ENCODE measurements around the gene MATK. TPM values are rescaled to one million over a fixed set of nuclear protein-coding genes. Genes with fewer than 3 reads are reported as not detected.

The MATK gene
- total and polyA plus RNA-seq, 5 donors, result 0.36 to 1.8 (median 0.85) TPM

GRCh38 chr19:3803114-3803888 is 17.1 kb upstream of the MATK start:
- H3K27me3 ChIP-seq (ENCODE audit: control insufficient read depth, insufficient read depth), result no peaks in the 10 kb centered on the region
- no peak overlapping the region for H3K4me3 ChIP-seq (ENCODE audit: low read length)
- intact Hi-C loops (cut with DNase I), result no loop called here
- peak in 1 of 3 donors; percentile 42 for DNase-seq
- no peak for ATAC-seq
- no peaks in the 10 kb centered on the region for H3K9me3 ChIP-seq (ENCODE audit: control insufficient read depth, low read length)
- no peak overlapping the region for H3K27ac ChIP-seq (ENCODE audit: low read length)
- no peaks in the 10 kb centered on the region for H3K4me1 ChIP-seq (ENCODE audit: control insufficient read depth, insufficient read depth, low read length)
- WGBS, result 78% methylated on average over 24 of the region's 24 CpGs

- H3K4me3 ChIP-seq (ENCODE audit: low read length), result no peak overlapping the region
- H3K27me3 ChIP-seq (ENCODE audit: control insufficient read depth, insufficient read depth), result no peaks in the 10 kb centered on the region
- no peak overlapping the region for H3K27ac ChIP-seq (ENCODE audit: low read length)
- peak in 2 of 3 donors; percentile 42 to 77 for DNase-seq
- no peaks in the 10 kb centered on the region for H3K4me1 ChIP-seq (ENCODE audit: control insufficient read depth, insufficient read depth, low read length)
- intact Hi-C loops (cut with DNase I), result no loop called here
- 2% methylated on average over 46 of the region's 46 CpGs for WGBS
- ATAC-seq, result peak; percentile 42 to 67
- no peaks in the 10 kb centered on the region for H3K9me3 ChIP-seq (ENCODE audit: control insufficient read depth, low read length)
These were observed 15.4 kb upstream of the MATK start for GRCh38 chr19:3801412-3802096.

GRCh38 chr19:3800996-3801395 is 14.8 kb upstream of the MATK start:
- H3K27me3 ChIP-seq (ENCODE audit: control insufficient read depth, insufficient read depth), result no peaks in the 10 kb centered on the region
- H3K4me3 ChIP-seq (ENCODE audit: low read length), result no peak overlapping the region
- no peak overlapping the region for H3K27ac ChIP-seq (ENCODE audit: low read length)
- intact Hi-C loops (cut with DNase I), result no loop called here
- no peaks in the 10 kb centered on the region for H3K9me3 ChIP-seq (ENCODE audit: control insufficient read depth, low read length)
- H3K4me1 ChIP-seq (ENCODE audit: control insufficient read depth, insufficient read depth, low read length), result no peaks in the 10 kb centered on the region
- DNase-seq, result no peak
- ATAC-seq, result no peak
- WGBS, result 35% methylated on average over 21 of the region's 21 CpGs

GRCh38 chr19:3798137-3798536 is 12.0 kb upstream of the MATK start:
- Histone ChIP-seq H3K4me1 (ENCODE audit: control insufficient read depth, insufficient read depth, low read length) (no peaks in the 10 kb centered on the region), H3K27me3 (ENCODE audit: control insufficient read depth, insufficient read depth) (no peaks in the 10 kb centered on the region), H3K27ac (ENCODE audit: low read length) (no peak overlapping the region), H3K4me3 (ENCODE audit: low read length) (no peak overlapping the region), H3K9me3 (ENCODE audit: control insufficient read depth, low read length) (no peaks in the 10 kb centered on the region)
- no peak for ATAC-seq
- peak in 1 of 3 donors; percentile 12 for DNase-seq
- intact Hi-C loops (cut with DNase I), result no loop called here
- 69% methylated on average over 6 of the region's 6 CpGs for WGBS

- H3K4me3 ChIP-seq (ENCODE audit: low read length), result no peak overlapping the region
These were observed 10.2 kb upstream of the MATK start for GRCh38 chr19:3796358-3796757.

GRCh38 chr19:3793799-3794198 is 7.6 kb upstream of the MATK start:
- intact Hi-C loops (cut with DNase I), result no loop called here
- Histone ChIP-seq H3K27ac (ENCODE audit: low read length) (no peak overlapping the region), H3K4me3 (ENCODE audit: low read length) (no peak overlapping the region), H3K27me3 (ENCODE audit: control insufficient read depth, insufficient read depth) (no peaks in the 10 kb centered on the region), H3K9me3 (ENCODE audit: control insufficient read depth, low read length) (no peaks in the 10 kb centered on the region), H3K4me1 (ENCODE audit: control insufficient read depth, insufficient read depth, low read length) (no peaks in the 10 kb centered on the region)
- DNase-seq (peak in 1 of 3 donors; percentile 0), ATAC-seq (no peak)
- WGBS, result 96% methylated on average over 3 of the region's 3 CpGs

More at GRCh38 chr19:3796358-3796757, 10.2 kb upstream of the MATK start:
- ATAC-seq (no peak), DNase-seq (no peak)
- Histone ChIP-seq H3K27me3 (ENCODE audit: control insufficient read depth, insufficient read depth) (no peaks in the 10 kb centered on the region), H3K9me3 (ENCODE audit: control insufficient read depth, low read length) (no peaks in the 10 kb centered on the region), H3K4me1 (ENCODE audit: control insufficient read depth, insufficient read depth, low read length) (no peaks in the 10 kb centered on the region), H3K27ac (ENCODE audit: low read length) (no peak overlapping the region)
- intact Hi-C loops (cut with DNase I), result no loop called here
- 93% methylated on average over 2 of the region's 2 CpGs for WGBS

GRCh38 chr19:3792114-3792513 is 5.9 kb upstream of the MATK start:
- Histone ChIP-seq H3K4me1 (ENCODE audit: control insufficient read depth, insufficient read depth, low read length) (no peaks in the 10 kb centered on the region), H3K9me3 (ENCODE audit: control insufficient read depth, low read length) (no peaks in the 10 kb centered on the region), H3K4me3 (ENCODE audit: low read length) (no peak overlapping the region), H3K27me3 (ENCODE audit: control insufficient read depth, insufficient read depth) (no peaks in the 10 kb centered on the region), H3K27ac (ENCODE audit: low read length) (no peak overlapping the region)
- ATAC-seq (no peak), DNase-seq (peak in 1 of 3 donors; percentile 9)
- intact Hi-C loops (cut with DNase I), result no loop called here
- WGBS, result 73% methylated on average over 3 of the region's 3 CpGs

GRCh38 chr19:3790941-3791340 is 4.8 kb upstream of the MATK start:
- no peaks in the 10 kb centered on the region for H3K4me1 ChIP-seq (ENCODE audit: control insufficient read depth, insufficient read depth, low read length)
- 82% methylated on average over 7 of the region's 7 CpGs for WGBS
- H3K4me3 ChIP-seq (ENCODE audit: low read length), result no peak overlapping the region
- ATAC-seq (no peak), DNase-seq (peak in 1 of 3 donors; percentile 1)
- no peaks in the 10 kb centered on the region for H3K9me3 ChIP-seq (ENCODE audit: control insufficient read depth, low read length)
- intact Hi-C loops (cut with DNase I), result no loop called here
- no peak overlapping the region for H3K27ac ChIP-seq (ENCODE audit: low read length)
- H3K27me3 ChIP-seq (ENCODE audit: control insufficient read depth, insufficient read depth), result no peaks in the 10 kb centered on the region

- WGBS, result 61% methylated on average over 6 of the region's 6 CpGs
- DNase-seq, result peak in 1 of 3 donors; percentile 9
- no peak for ATAC-seq
- no peaks in the 10 kb centered on the region for H3K4me1 ChIP-seq (ENCODE audit: control insufficient read depth, insufficient read depth, low read length)
- H3K27ac ChIP-seq (ENCODE audit: low read length), result no peak overlapping the region
- H3K27me3 ChIP-seq (ENCODE audit: control insufficient read depth, insufficient read depth), result no peaks in the 10 kb centered on the region
- no peak overlapping the region for H3K4me3 ChIP-seq (ENCODE audit: low read length)
- intact Hi-C loops (cut with DNase I), result no loop called here
- no peaks in the 10 kb centered on the region for H3K9me3 ChIP-seq (ENCODE audit: control insufficient read depth, low read length)
These were observed 4.1 kb upstream of the MATK start for GRCh38 chr19:3790209-3790734.

- H3K27ac ChIP-seq (ENCODE audit: low read length), result no peak overlapping the region
- no peak overlapping the region for H3K4me3 ChIP-seq (ENCODE audit: low read length)
- no peaks in the 10 kb centered on the region for H3K27me3 ChIP-seq (ENCODE audit: control insufficient read depth, insufficient read depth)
- H3K4me1 ChIP-seq (ENCODE audit: control insufficient read depth, insufficient read depth, low read length), result no peaks in the 10 kb centered on the region
- ATAC-seq (no peak), DNase-seq (peak in 1 of 3 donors; percentile 31)
- no peaks in the 10 kb centered on the region for H3K9me3 ChIP-seq (ENCODE audit: control insufficient read depth, low read length)
- WGBS, result 47% methylated on average over 15 of the region's 16 CpGs
- intact Hi-C loops (cut with DNase I), result no loop called here
These were observed 3.0 kb upstream of the MATK start for GRCh38 chr19:3788996-3789778.

Measured in right cardiac atrium (tissue), 5 donors.